Peyer's patch (tissue), 4 donors: ENCODE results near the gene TUBGCP3.

ENCODE experiments used
- POLR2A ChIP-seq, 2 donors: fragments of 450-650 bp; IDR thresholded peaks; one replicate each; pipeline ENCODE4 v1.5.1; 2017; ENCODE audit warnings: antibody characterized with exemption in 2 of 2, mild to moderate bottlenecking in 2 of 2, moderate library complexity in 2 of 2
- TF ChIP-seq, protein P1 (sequence below), 6 experiments: fragments of 450-650 bp in 4 of 6; fragments of 200-600 bp in 2 of 6; sonication (generic) in 1 of 6; IDR thresholded peaks; one replicate each; pipeline ENCODE4 v1.5.1; 2017 to 2019; ENCODE audit warnings: antibody characterized with exemption in 6 of 6, mild to moderate bottlenecking in 3 of 6, moderate library complexity in 1 of 6

DNA sequence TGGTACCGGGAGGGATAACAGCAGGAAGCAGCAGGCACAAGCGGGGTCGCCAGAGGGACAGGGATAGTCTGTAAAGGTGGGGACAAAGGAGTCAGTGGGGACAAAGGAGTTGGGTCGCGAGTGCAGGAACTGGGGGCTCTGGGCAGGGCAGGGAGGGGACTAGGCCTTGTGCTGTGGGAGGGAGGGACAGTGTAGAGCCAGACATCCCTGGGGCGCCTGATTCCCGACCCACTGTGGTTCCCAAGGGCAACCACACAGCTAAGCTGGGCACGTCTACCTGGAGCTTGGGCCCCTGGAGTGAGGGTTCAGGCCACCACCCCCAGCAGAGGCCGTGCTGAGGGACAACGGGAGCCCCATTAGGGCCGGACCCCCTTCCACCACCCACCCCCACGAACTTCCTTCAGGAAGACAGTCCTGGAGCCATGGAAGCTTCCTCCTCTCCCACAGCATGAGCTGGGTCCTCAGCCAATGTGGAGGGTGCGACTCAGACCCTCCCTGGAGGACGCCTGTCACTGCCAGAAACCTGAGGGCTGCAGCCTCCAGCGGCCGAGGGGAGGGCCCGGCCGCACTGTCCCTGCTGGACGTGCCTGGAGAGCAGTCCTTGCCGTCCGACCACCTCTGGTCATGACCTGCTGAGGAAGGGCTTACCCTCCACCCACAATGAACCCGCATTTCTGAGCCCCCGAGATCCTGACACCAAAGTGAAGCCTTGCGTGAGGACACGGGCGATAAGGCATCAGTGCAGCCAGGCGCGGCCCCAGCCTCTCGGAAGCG lies 133.9 kb downstream of the TUBGCP3 start:
- TF ChIP-seq POLR2A (IDR thresholded peaks at IDR 0.05), result no peak
- TF ChIP-seq, protein P1, sequence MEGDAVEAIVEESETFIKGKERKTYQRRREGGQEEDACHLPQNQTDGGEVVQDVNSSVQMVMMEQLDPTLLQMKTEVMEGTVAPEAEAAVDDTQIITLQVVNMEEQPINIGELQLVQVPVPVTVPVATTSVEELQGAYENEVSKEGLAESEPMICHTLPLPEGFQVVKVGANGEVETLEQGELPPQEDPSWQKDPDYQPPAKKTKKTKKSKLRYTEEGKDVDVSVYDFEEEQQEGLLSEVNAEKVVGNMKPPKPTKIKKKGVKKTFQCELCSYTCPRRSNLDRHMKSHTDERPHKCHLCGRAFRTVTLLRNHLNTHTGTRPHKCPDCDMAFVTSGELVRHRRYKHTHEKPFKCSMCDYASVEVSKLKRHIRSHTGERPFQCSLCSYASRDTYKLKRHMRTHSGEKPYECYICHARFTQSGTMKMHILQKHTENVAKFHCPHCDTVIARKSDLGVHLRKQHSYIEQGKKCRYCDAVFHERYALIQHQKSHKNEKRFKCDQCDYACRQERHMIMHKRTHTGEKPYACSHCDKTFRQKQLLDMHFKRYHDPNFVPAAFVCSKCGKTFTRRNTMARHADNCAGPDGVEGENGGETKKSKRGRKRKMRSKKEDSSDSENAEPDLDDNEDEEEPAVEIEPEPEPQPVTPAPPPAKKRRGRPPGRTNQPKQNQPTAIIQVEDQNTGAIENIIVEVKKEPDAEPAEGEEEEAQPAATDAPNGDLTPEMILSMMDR (IDR thresholded peaks at IDR 0.05), result no peak
